Skeletal muscle satellite cell (primary cell): ENCODE results near the gene IL34.

Source experiments
- H3K27me3 ChIP-seq: 2 replicates; pipeline ENCODE4 v1.7.0; 2013; ENCODE audit warnings: low read length; ENCODE audit not compliant: control insufficient read depth, insufficient read depth
- H3K36me3 ChIP-seq: 2 replicates; pipeline ENCODE4 v1.7.0; 2013; ENCODE audit warnings: mild to moderate bottlenecking, control low read depth, low read length; ENCODE audit not compliant: insufficient read depth
- H3K4me1 ChIP-seq: 2 replicates; pipeline ENCODE4 v1.7.0; 2013; ENCODE audit warnings: low read length; ENCODE audit not compliant: control insufficient read depth, insufficient read depth
- H3K4me2 ChIP-seq: 2 replicates; pipeline ENCODE4 v1.7.0; 2013; ENCODE audit warnings: mild to moderate bottlenecking, low read length
- H3K4me3 ChIP-seq: 2 replicates; pipeline ENCODE4 v1.7.0; 2013; ENCODE audit warnings: low read length
- H3K9ac ChIP-seq: 2 replicates; pipeline ENCODE4 v1.7.0; 2013; ENCODE audit warnings: mild to moderate bottlenecking, low read depth, low read length, moderate library complexity
- H3K9me3 ChIP-seq: replicated peaks from 2 replicates; pipeline ENCODE4 v1.7.0; 2013; ENCODE audit warnings: mild to moderate bottlenecking, control low read depth, low read length

Gene IL34

DNA sequence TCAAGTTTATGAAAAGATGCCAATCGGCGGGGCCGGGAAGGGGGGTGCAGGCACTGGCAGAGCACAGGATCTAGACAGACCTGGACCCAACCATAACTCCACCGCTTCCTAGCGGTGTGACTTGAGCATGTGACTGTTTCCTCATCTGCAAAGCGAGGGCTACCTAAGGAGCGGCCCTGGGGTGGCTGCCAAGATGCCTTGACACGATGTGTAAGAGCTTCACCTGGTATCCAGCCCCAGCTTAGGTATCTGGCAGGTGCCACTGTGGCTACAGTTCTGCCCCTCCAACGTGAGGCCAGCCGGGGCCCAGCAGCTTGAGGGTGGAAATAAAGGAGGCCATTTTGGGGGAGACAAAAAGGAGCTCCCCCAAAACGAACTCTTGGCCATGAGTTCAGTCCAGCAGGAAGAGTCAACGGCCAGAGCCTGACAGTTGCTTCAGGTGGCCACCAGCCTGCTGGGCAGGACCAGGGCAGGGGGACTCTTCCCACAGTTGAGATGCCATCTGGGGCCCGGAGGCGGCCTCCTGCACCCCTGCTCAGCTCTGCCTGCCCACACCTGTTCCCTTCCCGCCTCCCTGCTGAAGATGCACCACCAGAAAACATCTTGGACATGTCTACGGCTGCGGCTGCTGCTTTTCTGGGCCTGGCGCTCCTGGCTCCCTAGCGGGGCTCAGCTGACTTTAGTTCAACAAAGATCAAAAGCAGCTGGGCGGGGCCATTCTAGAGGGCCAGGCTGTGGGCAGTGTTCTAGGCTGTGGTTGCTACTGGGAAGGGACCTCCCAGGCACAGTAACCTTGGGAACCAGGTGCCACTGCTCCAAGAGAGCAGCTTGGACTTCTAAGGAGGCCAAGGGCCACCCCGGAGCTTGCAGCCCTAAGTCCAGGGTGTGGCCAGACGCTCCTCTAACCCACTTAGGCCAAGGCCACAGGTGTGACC lies 42.9 kb downstream of the IL34 start:
- no peaks in the 10 kb centered on the region for H3K36me3 ChIP-seq
- H3K27me3 ChIP-seq, result no peaks in the 10 kb centered on the region
- H3K9ac ChIP-seq, result peak overlapping the region; percentile 56
- no peak overlapping the region for H3K4me3 ChIP-seq
- H3K9me3 ChIP-seq, result no peaks in the 10 kb centered on the region
- H3K4me1 ChIP-seq, result peaks cover 89% of the 10 kb centered on the region
- H3K4me2 ChIP-seq, result no peak overlapping the region

- peaks cover 92% of the 10 kb centered on the region for H3K4me1 ChIP-seq
- no peak overlapping the region for H3K4me3 ChIP-seq
- H3K27me3 ChIP-seq, result no peaks in the 10 kb centered on the region
- no peaks in the 10 kb centered on the region for H3K9me3 ChIP-seq
- peak overlapping the region; percentile 71 for H3K9ac ChIP-seq
- no peaks in the 10 kb centered on the region for H3K36me3 ChIP-seq
- H3K4me2 ChIP-seq, result no peak overlapping the region
These were observed 43.9 kb downstream of the IL34 start for GRCh38 chr16:70689970-70690891.

- Histone ChIP-seq H3K27me3 (no peaks in the 10 kb centered on the region), H3K4me1 (peaks cover 97% of the 10 kb centered on the region), H3K36me3 (no peaks in the 10 kb centered on the region), H3K4me2 (no peak overlapping the region), H3K4me3 (no peak overlapping the region), H3K9me3 (no peaks in the 10 kb centered on the region), H3K9ac (peak overlapping the region; percentile 80)
These were observed 45.1 kb downstream of the IL34 start for GRCh38 chr16:70691223-70692129.

GRCh38 chr16:70692130-70692872 lies 45.9 kb downstream of the IL34 start:
- Histone ChIP-seq H3K9ac (peak overlapping the region; percentile 80), H3K36me3 (no peaks in the 10 kb centered on the region), H3K9me3 (no peaks in the 10 kb centered on the region), H3K27me3 (no peaks in the 10 kb centered on the region), H3K4me2 (no peak overlapping the region), H3K4me3 (no peak overlapping the region), H3K4me1 (peaks cover 97% of the 10 kb centered on the region)

DNA sequence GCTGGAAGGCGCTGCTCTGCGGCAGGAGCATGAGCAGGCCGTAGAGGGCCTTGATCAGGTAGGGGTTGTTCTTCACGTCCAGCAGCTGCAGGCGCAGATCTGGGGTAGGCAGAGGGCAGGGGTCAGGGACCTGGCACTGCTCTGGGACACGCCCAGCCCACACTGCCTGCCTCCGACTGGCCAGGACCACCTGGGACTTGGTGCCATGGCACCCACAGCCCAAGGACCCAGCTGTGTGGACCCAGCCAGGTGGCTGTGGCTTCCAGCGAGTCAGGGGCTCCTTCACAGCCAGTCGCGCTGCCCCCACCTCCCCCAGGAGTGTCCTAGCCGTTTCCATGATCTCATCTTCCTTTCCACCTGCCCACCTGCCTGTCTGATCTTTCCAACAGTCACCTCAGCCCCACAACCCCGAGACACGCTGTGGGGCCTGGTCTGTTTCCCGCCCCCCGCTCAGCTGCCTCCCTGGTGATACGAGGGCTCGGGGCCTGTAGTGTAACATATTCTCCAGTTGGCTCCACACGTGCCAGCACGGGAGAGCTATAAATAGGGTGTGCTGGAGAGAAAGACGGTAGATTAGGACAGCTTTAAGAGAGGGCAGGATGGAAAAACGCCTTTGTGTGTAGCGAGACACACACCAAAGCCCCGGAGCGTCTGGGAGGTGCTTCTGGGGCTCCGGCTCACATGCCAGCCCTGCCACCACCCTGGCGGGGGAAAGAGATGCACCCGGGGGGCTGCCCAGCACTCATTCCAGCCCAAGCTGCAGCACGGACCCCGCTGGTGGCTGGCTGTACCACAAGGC lies 46.7 kb downstream of the IL34 start:
- H3K9ac ChIP-seq, result peak overlapping the region; percentile 80
- H3K4me1 ChIP-seq, result peaks cover 97% of the 10 kb centered on the region
- peak overlapping the region; percentile 56 for H3K4me2 ChIP-seq
- H3K27me3 ChIP-seq, result no peaks in the 10 kb centered on the region
- H3K4me3 ChIP-seq, result no peak overlapping the region
- H3K9me3 ChIP-seq, result no peaks in the 10 kb centered on the region
- H3K36me3 ChIP-seq, result no peaks in the 10 kb centered on the region

DNA sequence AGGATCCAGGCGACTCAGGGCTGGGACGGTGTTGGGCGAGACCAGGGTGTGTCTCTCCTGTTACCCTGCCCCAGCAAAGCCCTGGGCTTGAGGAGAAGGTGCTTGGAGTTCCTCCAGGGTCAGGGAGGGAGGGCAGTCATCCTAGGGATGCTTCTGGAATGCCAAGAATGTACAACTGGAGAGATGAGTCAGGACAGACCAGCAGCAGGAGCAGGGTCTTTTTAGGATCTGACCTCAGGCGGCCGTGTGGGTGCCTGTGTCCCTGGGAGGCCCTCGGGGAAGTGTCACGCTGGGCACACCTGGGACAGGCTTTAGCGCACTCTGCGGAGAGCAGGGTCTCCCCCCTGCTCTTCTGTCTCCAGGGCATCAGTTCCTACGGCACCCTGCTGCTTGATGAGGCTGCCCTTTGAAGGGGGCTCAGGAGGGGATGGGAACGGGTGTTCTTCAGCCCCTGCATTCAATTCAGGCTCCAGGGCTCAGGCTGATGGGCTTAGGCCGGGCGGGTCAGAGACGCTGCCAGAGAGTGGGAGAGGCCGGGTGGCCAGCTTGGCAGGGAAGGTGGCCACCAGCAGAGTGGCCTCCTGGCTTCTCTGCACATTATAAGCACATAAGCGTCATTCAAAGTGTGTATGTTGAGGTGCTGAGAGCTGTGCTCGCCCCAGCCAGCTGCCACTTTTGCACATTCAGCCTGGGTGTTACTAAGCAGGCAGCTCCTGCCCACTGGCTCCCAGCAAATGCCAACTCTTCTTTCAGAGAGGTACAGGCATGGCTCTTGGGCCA lies 47.9 kb downstream of the IL34 start:
- Histone ChIP-seq H3K4me2 (peak overlapping the region; percentile 56), H3K9ac (peak overlapping the region; percentile 80), H3K27me3 (no peaks in the 10 kb centered on the region), H3K36me3 (peaks cover 4% of the 10 kb centered on the region), H3K4me3 (peak overlapping the region; percentile 38), H3K9me3 (no peaks in the 10 kb centered on the region), H3K4me1 (peaks cover 91% of the 10 kb centered on the region)

DNA sequence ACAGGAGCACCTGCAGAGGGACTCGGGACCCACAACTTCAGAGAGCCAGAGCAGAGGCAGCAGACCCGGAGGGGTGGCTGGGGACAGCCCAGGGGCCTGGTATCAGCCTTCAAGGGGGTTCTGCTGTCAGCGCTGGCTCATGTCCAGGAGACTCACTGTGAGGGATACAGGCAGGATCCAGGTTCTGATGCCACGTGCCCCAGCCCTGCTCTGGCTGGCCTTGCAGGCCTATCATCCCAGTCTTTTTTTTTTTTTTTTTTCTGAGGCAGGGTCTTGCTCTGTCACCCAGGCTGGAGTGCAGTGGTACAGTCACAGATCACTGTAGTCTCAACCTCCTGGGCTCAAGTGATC lies 48.5 kb downstream of the IL34 start:
- no peaks in the 10 kb centered on the region for H3K9me3 ChIP-seq
- peak overlapping the region; percentile 73 for H3K9ac ChIP-seq
- H3K36me3 ChIP-seq, result peaks cover 4% of the 10 kb centered on the region
- H3K27me3 ChIP-seq, result no peaks in the 10 kb centered on the region
- peaks cover 91% of the 10 kb centered on the region for H3K4me1 ChIP-seq
- H3K4me3 ChIP-seq, result no peak overlapping the region
- H3K4me2 ChIP-seq, result no peak overlapping the region

GRCh38 chr16:70695331-70696070 lies 49.1 kb downstream of the IL34 start:
- H3K4me3 ChIP-seq, result no peak overlapping the region
- no peaks in the 10 kb centered on the region for H3K9me3 ChIP-seq
- peaks cover 90% of the 10 kb centered on the region for H3K4me1 ChIP-seq

DNA sequence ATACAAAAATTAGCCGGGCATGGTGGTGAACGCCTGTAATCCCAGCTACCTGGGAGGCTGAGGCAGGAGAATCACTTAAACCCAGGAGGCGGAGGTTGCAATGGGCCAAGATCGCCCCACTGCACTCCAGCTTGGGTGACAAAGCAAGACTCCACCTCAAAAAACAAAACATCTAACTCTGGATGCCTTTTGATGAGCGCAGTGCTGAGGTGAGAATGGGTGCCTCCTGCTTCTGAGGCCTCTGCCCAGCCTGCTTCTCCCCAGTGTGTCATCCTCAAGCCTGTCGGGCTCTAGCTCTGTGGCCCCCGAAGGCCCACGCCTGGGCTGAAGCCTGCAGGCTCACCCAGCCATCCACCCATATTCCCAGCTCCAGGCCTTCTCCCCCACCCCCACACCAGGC lies 50.0 kb downstream of the IL34 start:
- H3K9ac ChIP-seq, result peak overlapping the region; percentile 49
- H3K4me1 ChIP-seq, result peaks cover 90% of the 10 kb centered on the region
- no peak overlapping the region for H3K4me3 ChIP-seq

More at GRCh38 chr16:70695331-70696070, 49.1 kb downstream of the IL34 start:
- Histone ChIP-seq H3K27me3 (no peaks in the 10 kb centered on the region), H3K9ac (peak overlapping the region; percentile 28), H3K4me2 (peak overlapping the region; percentile 26), H3K36me3 (peaks cover 4% of the 10 kb centered on the region)

More for the DNA sequence above, 50.0 kb downstream of the IL34 start:
- H3K4me2 ChIP-seq, result no peak overlapping the region
- no peaks in the 10 kb centered on the region for H3K9me3 ChIP-seq
- H3K27me3 ChIP-seq, result no peaks in the 10 kb centered on the region
- peaks cover 4% of the 10 kb centered on the region for H3K36me3 ChIP-seq
